ENCODE measurements around the gene BIN1. TPM values are rescaled to one million over a fixed set of nuclear protein-coding genes. Genes with fewer than 3 reads are reported as not detected.

BIN1 gene
- polyA plus RNA-seq, 1 donor from 2014 or later = 61.9 TPM

GRCh38 chr2:127143841-127144782, 37.2 kb upstream of the BIN1 start:
- Histone ChIP-seq H3K9me3 (ENCODE audit: low read length) (no peaks in the 10 kb centered on the region), H3K4me3 (ENCODE audit: low read length) (no peak overlapping the region), H2AFZ (ENCODE audit: low read depth, low read length) (no peak overlapping the region), H3K79me2 (replicated peaks; ENCODE audit: insufficient read depth, low read length) (no peaks in the 10 kb centered on the region), H3K9me2 (ENCODE audit: insufficient read depth, low read length) (no peaks in the 10 kb centered on the region), H3K27ac (ENCODE audit: low read length) (no peak overlapping the region), H4K20me1 (ENCODE audit: insufficient read depth) (no peaks in the 10 kb centered on the region), H3K27me3 (ENCODE audit: insufficient read depth, low read depth, low read length) (no peaks in the 10 kb centered on the region), H3K4me2 (ENCODE audit: low read length) (no peak overlapping the region), H3K36me3 (ENCODE audit: insufficient read depth, low read length) (no peaks in the 10 kb centered on the region), H3K9ac (ENCODE audit: low read length) (no peak overlapping the region), H3F3A (ENCODE audit: insufficient read depth, low read length, poor library complexity, severe bottlenecking) (no peaks in the 10 kb centered on the region)
- TF ChIP-seq REST (IDR thresholded peaks at IDR 0.05; ENCODE audit: borderline replicate concordance) (no peak), EZH2 (IDR thresholded peaks at IDR 0.05; ENCODE audit: borderline replicate concordance, insufficient read depth, low read length, poor library complexity, severe bottlenecking) (no peak), SMC3 (conservative IDR thresholded peaks at IDR 0.05; ENCODE audit: poor library complexity) (no peak), MXI1 (conservative IDR thresholded peaks at IDR 0.05; ENCODE audit: poor library complexity, severe bottlenecking) (no peak), TAF1 (IDR thresholded peaks at IDR 0.05; ENCODE audit: low read depth) (no peak), EP300 (conservative IDR thresholded peaks at IDR 0.05; ENCODE audit: poor library complexity, severe bottlenecking) (no peak), RAD21 (conservative IDR thresholded peaks at IDR 0.05) (no peak), POLR2AphosphoS5 (IDR thresholded peaks at IDR 0.05) (no peak)
- TF ChIP-seq, protein P1, sequence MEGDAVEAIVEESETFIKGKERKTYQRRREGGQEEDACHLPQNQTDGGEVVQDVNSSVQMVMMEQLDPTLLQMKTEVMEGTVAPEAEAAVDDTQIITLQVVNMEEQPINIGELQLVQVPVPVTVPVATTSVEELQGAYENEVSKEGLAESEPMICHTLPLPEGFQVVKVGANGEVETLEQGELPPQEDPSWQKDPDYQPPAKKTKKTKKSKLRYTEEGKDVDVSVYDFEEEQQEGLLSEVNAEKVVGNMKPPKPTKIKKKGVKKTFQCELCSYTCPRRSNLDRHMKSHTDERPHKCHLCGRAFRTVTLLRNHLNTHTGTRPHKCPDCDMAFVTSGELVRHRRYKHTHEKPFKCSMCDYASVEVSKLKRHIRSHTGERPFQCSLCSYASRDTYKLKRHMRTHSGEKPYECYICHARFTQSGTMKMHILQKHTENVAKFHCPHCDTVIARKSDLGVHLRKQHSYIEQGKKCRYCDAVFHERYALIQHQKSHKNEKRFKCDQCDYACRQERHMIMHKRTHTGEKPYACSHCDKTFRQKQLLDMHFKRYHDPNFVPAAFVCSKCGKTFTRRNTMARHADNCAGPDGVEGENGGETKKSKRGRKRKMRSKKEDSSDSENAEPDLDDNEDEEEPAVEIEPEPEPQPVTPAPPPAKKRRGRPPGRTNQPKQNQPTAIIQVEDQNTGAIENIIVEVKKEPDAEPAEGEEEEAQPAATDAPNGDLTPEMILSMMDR (IDR thresholded peaks at IDR 0.05; ENCODE audit: poor library complexity, severe bottlenecking) = no peak

DNA sequence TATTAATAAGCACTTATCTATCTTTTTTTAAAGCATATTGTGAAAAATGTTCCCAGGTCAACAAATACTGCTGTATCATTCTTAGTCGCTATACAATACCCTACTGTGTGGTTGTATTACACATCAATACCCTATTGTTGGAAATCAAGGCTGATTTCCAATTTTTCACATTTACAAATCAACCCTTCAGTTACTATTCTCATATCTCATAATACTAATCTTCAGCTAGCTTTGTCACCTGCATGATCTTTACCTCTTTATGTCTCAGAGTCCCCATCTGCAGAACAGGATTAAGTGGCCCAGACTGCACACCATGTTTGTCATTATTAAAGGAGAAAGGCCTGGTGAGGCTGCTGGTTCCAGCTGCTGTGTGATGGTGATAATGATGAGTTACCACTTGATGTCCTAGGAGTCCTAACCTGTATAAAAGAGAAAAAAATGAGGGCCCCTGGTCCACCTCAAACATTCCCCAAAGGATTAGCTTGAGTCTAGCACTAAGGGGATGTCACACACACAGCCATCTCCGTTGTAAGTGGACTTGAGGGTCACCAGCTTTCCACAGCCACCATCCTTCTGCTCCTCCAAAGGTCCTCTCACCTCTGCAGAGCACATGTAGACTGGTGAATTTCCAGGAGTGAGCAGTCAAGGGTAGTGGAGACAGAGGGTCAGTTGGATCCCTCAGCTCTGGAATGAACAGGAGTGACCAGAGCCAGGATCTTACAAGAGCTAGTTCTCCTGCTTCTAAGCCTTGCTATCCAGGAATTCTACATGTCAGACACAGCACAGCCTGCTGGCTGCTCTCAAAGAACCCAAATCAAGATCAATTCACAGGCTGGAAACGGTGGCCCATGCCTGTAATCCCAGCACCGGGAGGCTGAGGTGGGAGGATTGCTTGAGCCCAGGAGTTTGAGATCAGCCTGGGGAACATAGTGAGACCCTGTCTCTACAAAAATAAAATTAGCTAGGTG, 36.0 kb upstream of the BIN1 start:
- H3K4me3 ChIP-seq (ENCODE audit: low read length) = no peak overlapping the region
- no peaks in the 10 kb centered on the region for H3K36me3 ChIP-seq (ENCODE audit: insufficient read depth, low read length)
- H3K9me3 ChIP-seq (ENCODE audit: low read length) = no peaks in the 10 kb centered on the region
- H3K79me2 ChIP-seq (replicated peaks; ENCODE audit: insufficient read depth, low read length) = no peaks in the 10 kb centered on the region
- H2AFZ ChIP-seq (ENCODE audit: low read depth, low read length) = no peak overlapping the region
- no peak overlapping the region for H3K9ac ChIP-seq (ENCODE audit: low read length)
- no peak overlapping the region for H3K27ac ChIP-seq (ENCODE audit: low read length)
- no peak overlapping the region for H3K4me2 ChIP-seq (ENCODE audit: low read length)
- H3K27me3 ChIP-seq (ENCODE audit: insufficient read depth, low read depth, low read length) = no peaks in the 10 kb centered on the region
- no peaks in the 10 kb centered on the region for H3K9me2 ChIP-seq (ENCODE audit: insufficient read depth, low read length)
- no peaks in the 10 kb centered on the region for H4K20me1 ChIP-seq (ENCODE audit: insufficient read depth)
- H3F3A ChIP-seq (ENCODE audit: insufficient read depth, low read length, poor library complexity, severe bottlenecking) = no peaks in the 10 kb centered on the region
- no peak for TF ChIP-seq RAD21 (conservative IDR thresholded peaks at IDR 0.05)
- no peak for TF ChIP-seq EZH2 (IDR thresholded peaks at IDR 0.05; ENCODE audit: borderline replicate concordance, insufficient read depth, low read length, poor library complexity, severe bottlenecking)
